ENCODE results near the gene KCTD17. TPM values are rescaled to one million over a fixed set of nuclear protein-coding genes. Genes with fewer than 3 reads are reported as not detected.

KCTD17 gene
- total RNA-seq, 3 donors from 2014 or later, result 8.2 to 17.4 (median 11.1) TPM

DNA sequence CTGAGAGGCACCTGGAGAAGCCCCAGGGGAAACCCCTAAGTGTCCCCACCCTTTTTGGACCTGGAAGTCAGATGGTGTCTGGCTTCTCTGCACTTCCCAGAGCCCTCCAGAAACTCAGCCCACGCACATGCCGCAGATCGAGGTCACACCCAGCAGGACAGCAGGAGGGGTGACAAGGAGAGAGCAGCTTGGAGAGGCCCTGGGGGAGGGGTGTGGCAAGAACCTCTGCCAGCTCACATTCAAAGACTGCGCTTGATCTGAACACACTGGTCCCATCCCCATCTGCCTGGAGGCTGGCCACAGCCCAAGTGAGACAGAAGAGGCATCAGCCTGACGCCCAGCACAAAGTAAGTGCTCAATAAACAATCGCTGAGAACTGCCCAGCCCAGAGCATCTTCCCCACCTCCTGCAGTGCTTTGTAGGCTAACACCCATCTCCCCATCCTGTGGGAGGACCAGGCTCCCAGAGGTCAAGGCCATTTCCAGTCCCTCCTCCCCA lies 36.6 kb downstream of the KCTD17 start:
- Histone ChIP-seq H3K4me3 (no peak overlapping the region), H3K9me3 (no peaks in the 10 kb centered on the region), H3K27me3 (peaks cover 0 to 6% of the 10 kb centered on the region in 2 donors), H3K27ac (no peak overlapping the region), H3K36me3 (no peaks in the 10 kb centered on the region), H3K4me1 (no peaks in the 10 kb centered on the region)
- no peak for DNase-seq (ENCODE audit: low spot score in 2 of 2)
- TF ChIP-seq POLR2A (IDR thresholded peaks at IDR 0.05), result no peak
- TF ChIP-seq POLR2AphosphoS5 (IDR thresholded peaks at IDR 0.05), result no peak
- TF ChIP-seq, protein P1, sequence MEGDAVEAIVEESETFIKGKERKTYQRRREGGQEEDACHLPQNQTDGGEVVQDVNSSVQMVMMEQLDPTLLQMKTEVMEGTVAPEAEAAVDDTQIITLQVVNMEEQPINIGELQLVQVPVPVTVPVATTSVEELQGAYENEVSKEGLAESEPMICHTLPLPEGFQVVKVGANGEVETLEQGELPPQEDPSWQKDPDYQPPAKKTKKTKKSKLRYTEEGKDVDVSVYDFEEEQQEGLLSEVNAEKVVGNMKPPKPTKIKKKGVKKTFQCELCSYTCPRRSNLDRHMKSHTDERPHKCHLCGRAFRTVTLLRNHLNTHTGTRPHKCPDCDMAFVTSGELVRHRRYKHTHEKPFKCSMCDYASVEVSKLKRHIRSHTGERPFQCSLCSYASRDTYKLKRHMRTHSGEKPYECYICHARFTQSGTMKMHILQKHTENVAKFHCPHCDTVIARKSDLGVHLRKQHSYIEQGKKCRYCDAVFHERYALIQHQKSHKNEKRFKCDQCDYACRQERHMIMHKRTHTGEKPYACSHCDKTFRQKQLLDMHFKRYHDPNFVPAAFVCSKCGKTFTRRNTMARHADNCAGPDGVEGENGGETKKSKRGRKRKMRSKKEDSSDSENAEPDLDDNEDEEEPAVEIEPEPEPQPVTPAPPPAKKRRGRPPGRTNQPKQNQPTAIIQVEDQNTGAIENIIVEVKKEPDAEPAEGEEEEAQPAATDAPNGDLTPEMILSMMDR (IDR thresholded peaks at IDR 0.05), result no peak
- intact Hi-C loops (cut with DNase I; ENCODE audit: low total_unique reads), result no loop called here

DNA sequence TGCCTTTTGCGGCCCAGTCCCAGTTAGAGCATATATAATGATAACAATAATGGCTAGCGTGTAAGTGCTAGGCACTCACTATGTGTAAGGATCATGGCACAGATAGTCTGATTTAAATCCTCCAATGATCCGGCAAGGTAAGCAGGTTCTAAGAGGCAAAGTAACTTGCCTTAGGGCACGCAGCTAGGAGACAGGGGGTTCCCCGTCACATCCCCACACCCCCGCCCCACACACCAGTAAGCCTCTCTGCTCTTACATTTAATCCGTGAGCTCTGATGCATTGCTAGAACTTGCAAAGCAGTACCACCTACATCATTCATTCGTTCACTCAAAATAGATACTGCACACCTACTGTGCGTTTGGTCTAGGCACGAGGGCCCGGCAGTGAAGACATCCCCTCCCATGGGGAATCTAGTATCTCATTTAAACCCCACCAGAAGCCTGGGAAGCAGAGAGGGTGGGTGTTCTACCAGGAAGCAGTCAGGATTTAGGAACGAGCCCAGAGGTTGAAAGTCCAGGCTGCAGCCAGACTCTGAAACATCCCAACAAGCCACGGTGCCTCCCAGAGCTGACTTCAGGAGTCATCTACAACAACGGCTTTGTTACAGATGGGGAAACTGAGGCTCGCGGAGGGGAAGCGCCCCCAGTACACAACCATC lies 37.3 kb downstream of the KCTD17 start:
- H3K4me1 ChIP-seq, result no peaks in the 10 kb centered on the region
- peaks cover 0 to 6% of the 10 kb centered on the region in 2 donors for H3K27me3 ChIP-seq
- intact Hi-C loops (cut with DNase I; ENCODE audit: low total_unique reads), result no loop called here
- no peak overlapping the region for H3K4me3 ChIP-seq
- no peaks in the 10 kb centered on the region for H3K9me3 ChIP-seq
- no peak overlapping the region for H3K27ac ChIP-seq
- no peak for DNase-seq (ENCODE audit: low spot score in 2 of 2)
- TF ChIP-seq, protein P1 (IDR thresholded peaks at IDR 0.05), result no peak
- TF ChIP-seq POLR2A (IDR thresholded peaks at IDR 0.05), result no peak
- no peak for TF ChIP-seq POLR2AphosphoS5 (IDR thresholded peaks at IDR 0.05)
- no peaks in the 10 kb centered on the region for H3K36me3 ChIP-seq

DNA sequence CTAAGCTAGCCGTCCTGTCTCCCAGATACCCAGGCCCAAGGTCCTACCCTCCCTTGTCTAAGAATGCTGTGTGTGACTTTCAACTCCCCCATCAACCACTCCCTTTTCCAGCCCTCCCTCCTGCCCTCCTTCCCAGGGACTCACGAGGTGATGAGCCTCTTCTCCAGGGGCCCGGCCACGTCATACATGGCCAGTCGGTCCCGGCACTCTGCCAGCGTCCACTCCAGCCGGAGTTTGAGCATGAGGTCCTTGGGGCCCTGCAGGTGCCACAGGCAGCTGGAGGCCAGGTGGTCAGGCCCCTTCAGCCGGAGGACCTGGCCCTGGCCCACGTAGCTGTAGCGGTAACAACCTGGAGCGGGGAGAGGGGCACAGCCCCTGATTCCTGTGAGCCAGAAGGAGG lies 37.9 kb downstream of the KCTD17 start:
- no peak for DNase-seq (ENCODE audit: low spot score in 2 of 2)
- Histone ChIP-seq H3K27me3 (peaks cover 0 to 6% of the 10 kb centered on the region in 2 donors), H3K4me3 (no peak overlapping the region), H3K9me3 (no peaks in the 10 kb centered on the region), H3K36me3 (no peaks in the 10 kb centered on the region), H3K27ac (no peak overlapping the region), H3K4me1 (no peaks in the 10 kb centered on the region)
- TF ChIP-seq, protein P1 (IDR thresholded peaks at IDR 0.05), result no peak
- TF ChIP-seq POLR2A (IDR thresholded peaks at IDR 0.05), result no peak
- no peak for TF ChIP-seq POLR2AphosphoS5 (IDR thresholded peaks at IDR 0.05)
- intact Hi-C loops (cut with DNase I; ENCODE audit: low total_unique reads), result no loop called here

DNA sequence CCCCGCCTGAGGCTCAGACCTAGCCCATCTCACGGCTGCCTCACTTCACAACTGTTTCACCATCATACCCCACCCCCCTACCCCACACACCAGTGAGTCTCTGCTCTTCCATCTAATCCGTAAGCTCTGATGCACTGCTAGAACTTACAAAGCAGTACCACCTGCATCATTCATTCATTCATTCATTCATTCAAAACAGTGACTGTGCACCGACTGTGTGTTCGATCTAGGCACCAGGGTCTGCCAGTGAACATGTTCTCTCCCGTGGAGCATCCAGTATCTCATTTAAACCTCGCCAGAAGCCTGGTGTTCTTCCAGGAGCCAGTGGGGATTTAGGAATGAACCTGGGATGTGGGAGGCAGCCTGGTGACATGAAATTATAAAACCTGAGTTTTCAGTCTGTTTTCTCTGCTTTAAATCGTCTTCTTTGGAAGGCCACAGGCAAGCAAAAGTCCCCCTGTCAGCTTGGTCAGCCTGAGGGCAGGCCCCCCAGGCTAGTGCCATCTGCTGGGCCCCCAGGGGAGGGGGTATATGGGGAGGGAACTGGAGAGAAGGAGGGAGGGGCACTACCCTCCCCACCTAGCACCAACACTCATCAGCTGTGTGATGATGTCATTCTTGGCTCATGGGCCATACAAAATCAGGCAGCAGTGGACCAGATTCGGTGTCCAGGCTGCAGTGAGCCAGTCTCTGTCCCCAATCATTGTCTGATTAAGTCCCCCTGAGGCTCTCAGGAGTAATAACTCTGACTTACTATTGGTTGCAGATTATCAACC lies 39.6 kb downstream of the KCTD17 start:
- intact Hi-C loops (cut with DNase I; ENCODE audit: low total_unique reads), result no loop called here
- Histone ChIP-seq H3K4me1 (no peaks in the 10 kb centered on the region), H3K27me3 (peaks cover 0 to 14% of the 10 kb centered on the region in 2 donors), H3K9me3 (no peaks in the 10 kb centered on the region), H3K36me3 (no peaks in the 10 kb centered on the region), H3K27ac (no peak overlapping the region), H3K4me3 (no peak overlapping the region)
- DNase-seq (ENCODE audit: low spot score in 2 of 2), result no peak
- TF ChIP-seq, protein P1 (IDR thresholded peaks at IDR 0.05), result no peak
- no peak for TF ChIP-seq POLR2AphosphoS5 (IDR thresholded peaks at IDR 0.05)

DNA sequence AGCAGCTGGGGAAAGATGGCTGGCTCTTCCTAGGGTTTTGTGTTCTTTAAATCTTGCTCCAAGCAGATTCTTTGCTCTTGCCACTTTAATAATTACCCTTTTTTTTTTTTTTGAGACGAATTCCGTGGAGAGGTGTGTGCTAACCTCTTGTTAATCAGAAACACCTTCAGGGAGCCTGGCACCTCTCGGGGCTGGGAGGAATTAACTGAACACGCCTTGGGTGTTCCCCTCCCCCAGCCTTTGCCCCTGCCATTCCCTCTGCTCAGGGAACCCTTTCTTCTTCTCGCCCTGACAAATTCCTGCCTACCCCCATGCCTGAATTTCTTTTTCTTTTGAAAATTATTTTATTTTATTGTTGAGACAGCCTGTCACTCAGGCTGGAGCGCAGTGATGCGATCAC lies 40.5 kb downstream of the KCTD17 start:
- H3K4me3 ChIP-seq, result no peak overlapping the region
- DNase-seq (ENCODE audit: low spot score in 2 of 2), result no peak
- peaks cover 0 to 18% of the 10 kb centered on the region in 2 donors for H3K27me3 ChIP-seq
- H3K4me1 ChIP-seq, result no peaks in the 10 kb centered on the region
- H3K27ac ChIP-seq, result no peak overlapping the region
- intact Hi-C loops (cut with DNase I; ENCODE audit: low total_unique reads), result no loop called here
- no peaks in the 10 kb centered on the region for H3K9me3 ChIP-seq
- no peaks in the 10 kb centered on the region for H3K36me3 ChIP-seq
- TF ChIP-seq POLR2A (IDR thresholded peaks at IDR 0.05), result no peak
- TF ChIP-seq, protein P1 (IDR thresholded peaks at IDR 0.05), result no peak
- TF ChIP-seq POLR2AphosphoS5 (IDR thresholded peaks at IDR 0.05), result no peak
